H1 (cell line): ENCODE data around the gene A3GALT2. TPM values are rescaled to one million over a fixed set of nuclear protein-coding genes. Genes with fewer than 3 reads are reported as not detected.

Experiments
- CTCF ChIA-PET: fragments of 300-600 bp; sonication (Branson Sonifier 250); formaldehyde crosslinking; loops from one replicate; lab custom pipeline; 2021; ENCODE audit not compliant: partially characterized antibody; lab: Charles Lee
- POLR2A ChIA-PET: fragments of 300-600 bp; sonication (Branson Sonifier 250); formaldehyde crosslinking; loops from one replicate; lab custom pipeline; 2021; ENCODE audit warnings: inconsistent platforms; ENCODE audit not compliant: partially characterized antibody; lab: Charles Lee
- DNase-seq, 2 experiments: peaks; one replicate each; pipeline versions ENCODE4 v3.0.0 to v3.0.0-alpha.2; 2010 to 2022; ENCODE audit warnings: low spot score in 2 of 2, low read depth in 1 of 2, mixed read lengths in 1 of 2
- FAIRE-seq: peaks from 2 replicates; lab custom pipeline; 2011; peaks lifted over from hg19 to GRCh38; lab: Jason Lieb, UNC
- H2AFZ ChIP-seq: 2 replicates; pipeline ENCODE4 v1.8.1; 2012; ENCODE audit warnings: low read length, inconsistent platforms
- H2AK5ac ChIP-seq: 2 replicates; pipeline ENCODE4 v1.6.1; 2013; ENCODE audit warnings: low read depth, low read length
- H2BK120ac ChIP-seq: replicated peaks from 2 replicates; pipeline ENCODE3; 2013; ENCODE audit warnings: low read depth, low read length, inconsistent platforms
- H2BK12ac ChIP-seq: 2 replicates; pipeline ENCODE4 v1.6.1; 2013; ENCODE audit warnings: low read depth, low read length
- H2BK15ac ChIP-seq: 2 replicates; pipeline ENCODE4 v1.6.1; 2013; ENCODE audit warnings: low read length
- H2BK20ac ChIP-seq: 2 replicates; pipeline ENCODE4 v1.6.1; 2013; ENCODE audit warnings: low read length
- H2BK5ac ChIP-seq: 2 replicates; pipeline ENCODE4 v1.6.1; 2013; ENCODE audit warnings: low read depth, low read length
- H3K14ac ChIP-seq: 2 replicates; pipeline ENCODE4 v1.6.1; 2013; ENCODE audit warnings: inconsistent platforms; ENCODE audit not compliant: insufficient read length
- H3K18ac ChIP-seq: 2 replicates; pipeline ENCODE4 v1.6.1; 2013; ENCODE audit warnings: low read length; ENCODE audit errors: extremely low read depth
- H3K23ac ChIP-seq: 2 replicates; pipeline ENCODE4 v1.6.1; 2013; ENCODE audit warnings: inconsistent platforms; ENCODE audit not compliant: insufficient read length
- H3K23me2 ChIP-seq: 2 replicates; pipeline ENCODE4 v1.6.1; 2013; ENCODE audit warnings: low read depth, low read length
- H3K27ac ChIP-seq: 2 replicates; pipeline ENCODE4 v1.6.1; 2011; ENCODE audit warnings: low read depth, low read length, inconsistent platforms
- H3K27me3 ChIP-seq, 4 experiments: replicated peaks in 1 of 4; 1 replicate in 1 of 4; 2 replicates in 3 of 4; pipeline versions ENCODE4 v1.6.1 to v1.8.1; 2011 to 2013; ENCODE audit warnings: low read length in 3 of 4, mild to moderate bottlenecking in 3 of 4, inconsistent platforms in 2 of 4, mixed read lengths in 2 of 4, moderate library complexity in 1 of 4; ENCODE audit not compliant: control insufficient read depth in 3 of 4, insufficient read depth in 3 of 4; ENCODE audit errors: extremely low read depth in 1 of 4
- H3K36me3 ChIP-seq, 4 experiments: 2 replicates each; pipeline versions ENCODE4 v1.6.1 to v1.8.1; 2011 to 2013; ENCODE audit warnings: mild to moderate bottlenecking in 4 of 4, low read length in 3 of 4, moderate library complexity in 2 of 4, control low read depth in 1 of 4, inconsistent platforms in 1 of 4; ENCODE audit not compliant: insufficient read depth in 4 of 4, control insufficient read depth in 2 of 4
- H3K4ac ChIP-seq: replicated peaks from 2 replicates; pipeline ENCODE3; 2013; ENCODE audit warnings: low read length, low read depth, mixed read lengths, inconsistent platforms; ENCODE audit not compliant: insufficient read length
- H3K4me1 ChIP-seq, 4 experiments: replicated peaks in 1 of 4; 1 replicate in 1 of 4; 2 replicates in 3 of 4; pipeline versions ENCODE4 v1.6.1 to v1.8.1; 2011 to 2013; ENCODE audit warnings: low read length in 3 of 4, inconsistent platforms in 2 of 4, mixed read lengths in 1 of 4; ENCODE audit not compliant: insufficient read depth in 4 of 4, control insufficient read depth in 3 of 4
- H3K4me2 ChIP-seq, 2 experiments: 2 replicates each; pipeline versions ENCODE4 v1.6.1 to v1.8.1; 2011 to 2013; ENCODE audit warnings: low read depth in 2 of 2, low read length in 2 of 2, control low read depth in 1 of 2, inconsistent platforms in 1 of 2, mild to moderate bottlenecking in 1 of 2; ENCODE audit not compliant: insufficient read depth in 1 of 2
- H3K4me3 ChIP-seq, 4 experiments: fragments of 200-600, 300-600 bp in 1 of 4; sonication (generic), shearing (Covaris generic), sonication (Bioruptor Twin) in 1 of 4; 2 replicates each; pipeline versions ENCODE4 v1.5.1 to v1.8.1; 2011 to 2016; ENCODE audit warnings: low read length in 4 of 4, low read depth in 3 of 4, control low read depth in 2 of 4, inconsistent platforms in 2 of 4, mild to moderate bottlenecking in 2 of 4, mixed read lengths in 1 of 4, moderate library complexity in 1 of 4; ENCODE audit not compliant: insufficient read depth in 2 of 4; ENCODE audit errors: extremely low read depth in 1 of 4
- H3K56ac ChIP-seq: replicated peaks from 2 replicates; pipeline ENCODE3; 2013; ENCODE audit warnings: low read depth, mild to moderate bottlenecking, mixed read lengths, low read length, inconsistent platforms; ENCODE audit not compliant: insufficient read length
- H3K79me1 ChIP-seq: 2 replicates; pipeline ENCODE4 v1.6.1; 2013; ENCODE audit warnings: low read depth, low read length, control low read depth
- H3K79me2 ChIP-seq, 2 experiments: 2 replicates each; pipeline versions ENCODE4 v1.6.1 to v1.8.1; 2012 to 2013; ENCODE audit warnings: low read length in 2 of 2, mild to moderate bottlenecking in 2 of 2, inconsistent platforms in 1 of 2; ENCODE audit not compliant: insufficient read depth in 2 of 2, control insufficient read depth in 1 of 2
- H3K9ac ChIP-seq, 4 experiments: replicated peaks in 1 of 4; 1 replicate in 1 of 4; 2 replicates in 3 of 4; pipeline versions ENCODE4 v1.6.1 to v1.8.1; 2011 to 2013; ENCODE audit warnings: low read depth in 3 of 4, low read length in 3 of 4, control low read depth in 2 of 4, mild to moderate bottlenecking in 2 of 4, moderate library complexity in 2 of 4, inconsistent platforms in 1 of 4; ENCODE audit errors: extremely low read depth in 1 of 4
- H3K9me3 ChIP-seq, 2 experiments: 2 replicates each; pipeline versions ENCODE4 v1.6.1 to v1.8.1; 2012 to 2013; ENCODE audit warnings: mild to moderate bottlenecking in 2 of 2, moderate library complexity in 2 of 2, control low read depth in 1 of 2, inconsistent platforms in 1 of 2, low read depth in 1 of 2, low read length in 1 of 2, mixed read lengths in 1 of 2; ENCODE audit not compliant: insufficient read depth in 2 of 2
- H4K20me1 ChIP-seq, 2 experiments: replicated peaks in 1 of 2; 2 replicates each; pipeline versions ENCODE3 to v1.8.1; 2011 to 2013; ENCODE audit warnings: inconsistent platforms in 2 of 2, low read length in 2 of 2, mild to moderate bottlenecking in 1 of 2; ENCODE audit not compliant: insufficient read depth in 2 of 2, control insufficient read depth in 1 of 2
- H4K5ac ChIP-seq: 2 replicates; pipeline ENCODE4 v1.6.1; 2013; ENCODE audit warnings: low read length, low read depth, mixed read lengths, inconsistent platforms; ENCODE audit not compliant: insufficient read length
- H4K8ac ChIP-seq: 2 replicates; pipeline ENCODE4 v1.8.0; 2013; ENCODE audit warnings: mild to moderate bottlenecking, moderate library complexity, low read length, inconsistent platforms; ENCODE audit not compliant: insufficient read depth; ENCODE audit errors: extremely low read depth
- H4K91ac ChIP-seq: replicated peaks from 2 replicates; pipeline ENCODE3; 2013; ENCODE audit warnings: low read length, mixed read lengths, inconsistent platforms; ENCODE audit not compliant: insufficient read length
- BRCA1 ChIP-seq: IDR thresholded peaks from 2 replicates; pipeline ENCODE4 v1.6.1; 2012; ENCODE audit warnings: low read depth, low read length, improper control_type of control experiment
- CBX8 ChIP-seq: fragments of 300-800, 300-1000 bp; sonication (generic); IDR thresholded peaks from 2 replicates; pipeline ENCODE4 v1.7.1; 2016; ENCODE audit warnings: low read depth, low read length, borderline replicate concordance
- EZH2 ChIP-seq: fragments of 200-600 bp; sonication (generic); IDR thresholded peaks from 2 replicates; pipeline ENCODE4 v1.7.1; 2012; ENCODE audit warnings: low read depth, mild to moderate bottlenecking, moderate library complexity, low read length, inconsistent platforms; ENCODE audit not compliant: severe bottlenecking
- RBBP5 ChIP-seq: IDR thresholded peaks from 2 replicates; pipeline ENCODE4 v1.7.1; 2012; ENCODE audit warnings: low read depth, mild to moderate bottlenecking, inconsistent platforms, low read length, moderate library complexity, borderline replicate concordance
- SIRT6 ChIP-seq: IDR thresholded peaks from one replicate; pipeline ENCODE4 v1.7.1; 2012; ENCODE audit warnings: low read length, inconsistent platforms
- TEAD4 ChIP-seq: IDR thresholded peaks from 2 replicates; pipeline ENCODE4 v1.6.1; 2012; ENCODE audit warnings: low read depth, low read length, inconsistent platforms, mixed read lengths
- WGBS, 2 experiments: shearing (Covaris generic) in 1 of 2; methylation state at CpG; one replicate each; pipeline versions ENCODE4 v1.1.6 to v1.1.7; 2013 to 2015; ENCODE audit warnings: low lambda C conversion rate in 2 of 2, mixed read lengths in 2 of 2, inconsistent platforms in 1 of 2, low coverage in 1 of 2, missing lambda C conversion rate in 1 of 2; ENCODE audit not compliant: insufficient replicate concordance in 2 of 2, insufficient coverage in 1 of 2, insufficient read length in 1 of 2; ENCODE audit errors: extremely low coverage in 1 of 2, missing lambda C conversion rate in 1 of 2; 5-methylcytosine and 5-hydroxymethylcytosine counted together
- polyA plus RNA-seq, 7 experiments: library from polyadenylated mRNA; depleted of rRNA in 3 of 7; stranded (reverse) in 5 of 7; unstranded in 2 of 7; fragments of >200 nt in 5 of 7; fragments of 200-250 nt in 2 of 7; gene quantifications; 1 replicate in 5 of 7; 2 replicates in 1 of 7; 4 replicates in 1 of 7; pipeline versions ENCODE4 v1.2.1 to v1.2.3, GENCODE V29; 2011 to 2013; ENCODE audit warnings: missing spikeins in 2 of 7, mixed read lengths in 2 of 7
- total RNA-seq: library from RNA; stranded (reverse); fragmentation: NEBNext Ultra II Directional; extraction: Animal tissue kit (Norgen Biotek cat#: 25700); gene quantifications from 2 replicates; pipeline ENCODE4 v1.2.1, GENCODE V29; 2021

Gene A3GALT2
- total and polyA plus RNA-seq, 2 of the 8 experiments (the other 6 are each of a cell fraction or from before 2014, with no cell fraction given) = not detected

DNA sequence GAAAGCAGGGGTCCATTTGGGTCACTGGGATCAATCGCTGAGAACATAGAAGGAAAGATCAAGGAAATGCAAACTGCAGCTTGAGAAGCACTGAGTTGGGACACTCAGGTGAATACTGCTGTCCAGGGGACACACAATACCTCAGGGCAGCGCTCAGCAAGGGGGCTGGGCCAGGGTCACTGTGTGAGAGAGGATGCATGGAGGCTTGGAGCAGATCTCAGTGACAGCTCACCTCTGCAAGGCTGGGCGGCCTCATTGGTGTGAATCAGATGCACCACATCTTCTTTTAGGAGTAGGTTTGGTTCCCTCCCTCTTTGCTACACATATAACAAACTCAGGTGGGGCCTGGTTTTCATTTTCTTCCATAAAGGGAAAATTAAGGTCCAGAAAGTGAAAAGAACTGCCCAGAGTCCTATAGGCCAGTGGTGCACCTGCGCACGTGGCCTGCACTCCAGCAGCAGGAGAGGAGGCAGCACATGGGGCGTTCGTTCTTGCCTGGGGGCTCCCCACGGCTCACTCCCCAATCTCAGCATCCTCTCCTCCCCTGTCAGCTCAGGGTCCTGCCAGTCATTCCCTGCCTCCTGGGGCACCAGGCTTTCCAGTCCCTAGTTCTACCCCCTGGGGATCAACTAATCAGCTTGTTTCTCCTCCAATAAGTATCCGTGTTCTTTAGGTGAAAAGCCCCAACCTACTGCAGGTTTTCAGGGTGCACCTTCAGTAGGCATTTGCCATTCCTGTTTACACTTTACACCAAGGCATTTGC is 1.5 kb downstream of the A3GALT2 start:
- no peak overlapping the region for H3K18ac ChIP-seq
- H4K8ac ChIP-seq = no peak overlapping the region
- ChIA-PET CTCF (interaction anchor here (0.9 to 3.9 kb wide), 4 partner anchors 21 to 181 kb away, joined by 3 to 32 read pairs (median 12); no protein-coding TSS in a partner anchor), POLR2A (interaction anchor here (1.4 kb wide), 1 partner anchor 45 kb away, joined by 3 read pairs; no protein-coding TSS in a partner anchor)
- no peak overlapping the region for H4K5ac ChIP-seq
- H3K27me3 ChIP-seq = no peaks in the 10 kb centered on the region
- H2AFZ ChIP-seq = no peak overlapping the region
- H2BK12ac ChIP-seq = no peak overlapping the region
- no peak overlapping the region for H4K91ac ChIP-seq
- H3K36me3 ChIP-seq = 0 out of 8 replicates have a peak, but pooled peaks cover 0 to 2% (median 0%) of the 10 kb centered on the region in 4 experiments
- H3K27ac ChIP-seq = no peak overlapping the region
- FAIRE-seq (no peak), DNase-seq (no peak)
- WGBS, 2 experiments = 80% methylated on average over 9 of the region's 9 CpGs; no CpG with 5 or more reads in 1 of the 2 experiments
- TF ChIP-seq CBX8 = no peak
- no peak for TF ChIP-seq BRCA1
- TF ChIP-seq TEAD4 = no peak
- TF ChIP-seq EZH2 = no peak
- TF ChIP-seq SIRT6 = no peak
- TF ChIP-seq RBBP5 = no peak
- H2AK5ac ChIP-seq = no peak overlapping the region
- no peak overlapping the region for H2BK20ac ChIP-seq
- H3K14ac ChIP-seq = no peak overlapping the region
- no peaks in the 10 kb centered on the region for H3K4me1 ChIP-seq
- H3K79me2 ChIP-seq = no peaks in the 10 kb centered on the region
- no peak overlapping the region for H2BK15ac ChIP-seq
- H3K79me1 ChIP-seq = no peaks in the 10 kb centered on the region
- no peak overlapping the region for H3K4me2 ChIP-seq
- H3K23ac ChIP-seq = no peak overlapping the region
- no peak overlapping the region for H2BK120ac ChIP-seq
- no peak overlapping the region for H3K4ac ChIP-seq
- H3K9ac ChIP-seq = no peak overlapping the region
- no peak overlapping the region for H3K56ac ChIP-seq
- no peaks in the 10 kb centered on the region for H3K23me2 ChIP-seq
- no peaks in the 10 kb centered on the region for H3K9me3 ChIP-seq
- peaks cover 0 to 2% of the 10 kb centered on the region in 2 experiments for H4K20me1 ChIP-seq
- H2BK5ac ChIP-seq = no peak overlapping the region
- H3K4me3 ChIP-seq = no peak overlapping the region
